Spinal cord (tissue), 10 donors: ENCODE measurements around the gene HTRA3. TPM values are rescaled to one million over a fixed set of nuclear protein-coding genes. Genes with fewer than 3 reads are reported as not detected.

Source experiments
- DNase-seq, 6 donors: peaks; one replicate each; pipeline versions ENCODE4 v3.0.0 to v3.0.0-alpha.2; 2013 to 2015; ENCODE audit warnings: low spot score in 6 of 6, low read depth in 4 of 6
- H3K27ac ChIP-seq: one replicate; pipeline ENCODE4 v1.5.1; 2013; ENCODE audit warnings: low read depth, low read length, control low read depth
- H3K27me3 ChIP-seq: one replicate; pipeline ENCODE4 v1.6.1; 2013; ENCODE audit warnings: low read length; ENCODE audit not compliant: control insufficient read depth, insufficient read depth
- H3K36me3 ChIP-seq: one replicate; pipeline ENCODE4 v1.6.1; 2013; ENCODE audit warnings: low read length; ENCODE audit not compliant: control insufficient read depth, insufficient read depth
- H3K4me1 ChIP-seq: one replicate; pipeline ENCODE4 v1.6.1; 2013; ENCODE audit warnings: low read length; ENCODE audit not compliant: control insufficient read depth, insufficient read depth
- H3K4me3 ChIP-seq: one replicate; pipeline ENCODE4 v1.5.1; 2013; ENCODE audit warnings: low read depth, low read length, control low read depth
- H3K9me3 ChIP-seq: one replicate; pipeline ENCODE4 v1.6.1; 2013; ENCODE audit warnings: low read length; ENCODE audit not compliant: control insufficient read depth, insufficient read depth
- WGBS: methylation state at CpG from one replicate; pipeline ENCODE4 v1.1.5; 2013; ENCODE audit warnings: missing lambda C conversion rate; ENCODE audit not compliant: insufficient coverage; 5-methylcytosine and 5-hydroxymethylcytosine counted together
- polyA plus RNA-seq, 2 donors: library from polyadenylated mRNA; unstranded; fragments of 120-200 nt; gene quantifications; one replicate each; pipeline ENCODE4 v1.2.1, GENCODE V29; 2013; ENCODE audit not compliant: insufficient read length in 2 of 2
- total RNA-seq, 2 donors: library from RNA; depleted of rRNA in 1 of 2; stranded (reverse); fragments of 120-200 nt in 1 of 2; fragments of >200 nt in 1 of 2; gene quantifications; one replicate each; pipeline versions ENCODE4 v1.2.3 to v1.2.4, GENCODE V29; 2013 to 2014
- donor health status: healthy.

Gene HTRA3
- total and polyA plus RNA-seq, 4 donors, result 8.7 to 23.4 (median 10.6) TPM

GRCh38 chr4:8274066-8274652 lies 4.6 kb downstream of the HTRA3 start:
- no peaks in the 10 kb centered on the region for H3K9me3 ChIP-seq
- 95% methylated on average over 18 of the region's 21 CpGs for WGBS
- peaks cover 37% of the 10 kb centered on the region for H3K4me1 ChIP-seq
- H3K27me3 ChIP-seq, result peaks cover 19% of the 10 kb centered on the region
- H3K27ac ChIP-seq, result peak overlapping the region; percentile 8
- DNase-seq, result no peak
- H3K36me3 ChIP-seq, result no peaks in the 10 kb centered on the region
- no peak overlapping the region for H3K4me3 ChIP-seq

- peak overlapping the region; percentile 22 for H3K27ac ChIP-seq
- peaks cover 16% of the 10 kb centered on the region for H3K27me3 ChIP-seq
- H3K4me1 ChIP-seq, result peaks cover 34% of the 10 kb centered on the region
- 45% methylated on average over 18 of the region's 19 CpGs for WGBS
- H3K4me3 ChIP-seq, result no peak overlapping the region
- peak; percentile 31 to 89 (median 57) for DNase-seq
- no peaks in the 10 kb centered on the region for H3K36me3 ChIP-seq
- no peaks in the 10 kb centered on the region for H3K9me3 ChIP-seq
These were observed 5.4 kb downstream of the HTRA3 start for GRCh38 chr4:8274765-8275547.

GRCh38 chr4:8275548-8275910 lies 6.0 kb downstream of the HTRA3 start:
- peaks cover 10% of the 10 kb centered on the region for H3K27me3 ChIP-seq
- peaks cover 34% of the 10 kb centered on the region for H3K4me1 ChIP-seq
- no peak overlapping the region for H3K4me3 ChIP-seq
- no peak for DNase-seq
- WGBS, result 88% methylated on average over 3 of the region's 4 CpGs
- no peak overlapping the region for H3K27ac ChIP-seq
- H3K36me3 ChIP-seq, result no peaks in the 10 kb centered on the region
- no peaks in the 10 kb centered on the region for H3K9me3 ChIP-seq

GRCh38 chr4:8276358-8277240 lies 7.0 kb downstream of the HTRA3 start:
- H3K27ac ChIP-seq, result no peak overlapping the region
- H3K4me1 ChIP-seq, result peaks cover 36% of the 10 kb centered on the region
- no peaks in the 10 kb centered on the region for H3K36me3 ChIP-seq
- 84% methylated on average over 24 of the region's 24 CpGs for WGBS
- DNase-seq, result no peak
- H3K27me3 ChIP-seq, result no peaks in the 10 kb centered on the region
- H3K4me3 ChIP-seq, result no peak overlapping the region
- no peaks in the 10 kb centered on the region for H3K9me3 ChIP-seq

- Histone ChIP-seq H3K4me1 (peaks cover 38% of the 10 kb centered on the region), H3K27me3 (no peaks in the 10 kb centered on the region), H3K27ac (no peak overlapping the region), H3K36me3 (no peaks in the 10 kb centered on the region), H3K4me3 (no peak overlapping the region), H3K9me3 (no peaks in the 10 kb centered on the region)
- no peak for DNase-seq
- 91% methylated on average over 10 of the region's 11 CpGs for WGBS
These were observed 7.9 kb downstream of the HTRA3 start for GRCh38 chr4:8277356-8278008.

GRCh38 chr4:8278009-8278395 lies 8.4 kb downstream of the HTRA3 start:
- Histone ChIP-seq H3K4me1 (peaks cover 33% of the 10 kb centered on the region), H3K9me3 (no peaks in the 10 kb centered on the region), H3K36me3 (no peaks in the 10 kb centered on the region), H3K4me3 (no peak overlapping the region), H3K27ac (no peak overlapping the region), H3K27me3 (no peaks in the 10 kb centered on the region)
- 86% methylated on average over 4 of the region's 6 CpGs for WGBS
- DNase-seq, result no peak

GRCh38 chr4:8278421-8279287 lies 9.1 kb downstream of the HTRA3 start:
- DNase-seq, result no peak
- Histone ChIP-seq H3K9me3 (no peaks in the 10 kb centered on the region), H3K4me1 (peaks cover 31% of the 10 kb centered on the region), H3K27me3 (no peaks in the 10 kb centered on the region), H3K27ac (no peak overlapping the region), H3K4me3 (no peak overlapping the region), H3K36me3 (no peaks in the 10 kb centered on the region)
- WGBS, result 71% methylated on average over 3 of the region's 17 CpGs

GRCh38 chr4:8279321-8280157 lies 10.0 kb downstream of the HTRA3 start:
- DNase-seq, result no peak
- Histone ChIP-seq H3K27ac (no peak overlapping the region), H3K9me3 (no peaks in the 10 kb centered on the region), H3K4me1 (peaks cover 25% of the 10 kb centered on the region), H3K36me3 (no peaks in the 10 kb centered on the region), H3K27me3 (no peaks in the 10 kb centered on the region), H3K4me3 (no peak overlapping the region)
- WGBS, result 87% methylated on average over 21 of the region's 22 CpGs
